Measurements from ENCODE around the gene FREM1.

Gene FREM1

DNA sequence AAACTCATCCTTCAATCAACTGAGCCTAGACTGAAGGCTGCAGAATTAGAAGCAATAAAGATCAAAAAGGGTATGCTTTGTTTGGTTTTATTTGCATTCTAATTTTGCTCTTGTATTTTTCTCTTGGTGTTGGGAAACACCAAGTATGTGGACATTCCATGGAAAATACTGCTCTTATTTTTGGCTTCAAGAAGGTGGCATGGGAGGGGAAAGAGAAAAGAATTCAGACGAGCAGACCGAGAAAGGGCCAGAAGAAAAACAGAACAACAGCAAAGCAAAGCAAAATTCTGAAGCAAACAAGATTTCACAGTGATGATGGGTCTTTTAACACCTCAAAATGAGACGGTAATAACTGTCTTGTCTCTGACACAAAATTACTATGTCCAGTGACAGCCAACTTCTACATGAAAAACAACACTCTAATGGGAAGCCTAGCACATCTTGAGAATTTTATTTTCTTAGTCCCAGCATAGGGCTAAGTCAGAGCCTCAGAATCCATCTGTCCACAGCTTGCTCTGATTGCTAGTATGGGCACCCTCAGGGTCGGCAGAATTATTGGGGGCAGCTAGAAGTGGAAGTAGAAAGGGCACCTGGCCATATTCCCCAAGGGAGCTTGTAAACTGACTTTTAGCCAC, 26.8 kb downstream of the FREM1 start (continued):
- no peak for TF ChIP-seq ZNF70 (CRISPR knock-in tag; IDR thresholded peaks at IDR 0.05)
- TF ChIP-seq ARNTL (CRISPR knock-in tag; IDR thresholded peaks at IDR 0.05; ENCODE audit: borderline replicate concordance, low read depth): no peak
- no peak for TF ChIP-seq ISL1 (CRISPR knock-in tag; IDR thresholded peaks at IDR 0.05)
- no peak for TF ChIP-seq ZFP3 (CRISPR knock-in tag; IDR thresholded peaks at IDR 0.05)
- TF ChIP-seq CSDC2 (CRISPR knock-in tag; IDR thresholded peaks at IDR 0.05): no peak
- no peak for TF ChIP-seq GLIS3 (CRISPR knock-in tag; IDR thresholded peaks at IDR 0.05)

DNA sequence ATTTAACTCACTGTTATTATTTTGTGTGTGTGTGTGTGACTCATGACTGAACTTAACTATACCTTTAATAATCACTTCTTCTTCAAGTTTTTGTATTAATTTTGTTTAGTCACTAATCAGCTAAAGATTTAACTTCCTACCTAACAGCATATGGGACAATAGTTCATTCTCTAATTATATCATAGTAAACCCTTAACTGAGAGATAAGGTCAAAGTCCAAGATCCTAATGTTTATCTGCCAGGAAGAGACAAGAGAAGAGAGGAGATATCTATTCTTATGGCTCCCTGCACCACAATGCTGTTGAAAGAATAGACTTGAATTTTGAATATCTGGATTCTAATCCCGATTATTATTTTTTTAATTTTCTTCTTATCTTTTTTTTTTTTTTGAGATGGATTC, 28.1 kb downstream of the FREM1 start:
- no peak for ATAC-seq

DNA sequence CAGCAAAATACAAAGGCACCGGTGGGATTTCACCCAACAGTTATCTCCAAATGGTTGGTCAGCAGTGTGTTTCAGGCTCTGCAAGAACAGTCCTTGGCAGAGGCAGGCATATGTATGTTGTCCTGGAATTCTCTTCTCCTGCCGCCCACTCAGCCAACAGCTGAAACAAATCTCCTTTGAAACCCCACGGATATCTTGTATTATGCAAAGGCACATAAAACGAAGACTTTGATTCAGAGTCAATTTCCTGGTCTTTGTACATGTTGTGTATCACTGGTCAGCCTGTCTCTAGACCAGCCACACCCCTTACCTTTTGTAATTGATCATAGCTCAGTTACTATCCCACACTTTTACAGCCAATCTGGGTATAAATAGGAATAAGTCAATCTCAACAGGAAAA, 29.2 kb downstream of the FREM1 start:
- no peak for ATAC-seq
- TF ChIP-seq BACH2 (CRISPR knock-in tag; IDR thresholded peaks at IDR 0.05; ENCODE audit: borderline replicate concordance) (no peak), TOX (CRISPR knock-in tag; IDR thresholded peaks at IDR 0.05; ENCODE audit: borderline replicate concordance) (no peak), RARB (CRISPR knock-in tag; IDR thresholded peaks at IDR 0.05) (no peak)

More for the DNA sequence above, 28.1 kb downstream of the FREM1 start:
- TF ChIP-seq ISL1 (CRISPR knock-in tag; IDR thresholded peaks at IDR 0.05) (no peak), ZNF8 (CRISPR knock-in tag; IDR thresholded peaks at IDR 0.05) (no peak), ZFP30 (CRISPR knock-in tag; IDR thresholded peaks at IDR 0.05) (no peak), CSDC2 (CRISPR knock-in tag; IDR thresholded peaks at IDR 0.05) (no peak), SNAI2 (CRISPR knock-in tag; IDR thresholded peaks at IDR 0.05) (no peak), GLIS3 (CRISPR knock-in tag; IDR thresholded peaks at IDR 0.05) (no peak), PPARA (CRISPR knock-in tag; IDR thresholded peaks at IDR 0.05; ENCODE audit: borderline replicate concordance) (no peak), OSR1 (CRISPR knock-in tag; IDR thresholded peaks at IDR 0.05) (no peak), ZNF565 (CRISPR knock-in tag; conservative IDR thresholded peaks at IDR 0.05; ENCODE audit: low read depth) (no peak), ZFP3 (CRISPR knock-in tag; IDR thresholded peaks at IDR 0.05) (no peak), ESRRG (CRISPR knock-in tag; IDR thresholded peaks at IDR 0.05) (no peak), ZC3H10 (CRISPR knock-in tag; IDR thresholded peaks at IDR 0.05) (no peak), TCF4 (CRISPR knock-in tag; IDR thresholded peaks at IDR 0.05; ENCODE audit: borderline replicate concordance) (no peak), TOX (CRISPR knock-in tag; IDR thresholded peaks at IDR 0.05; ENCODE audit: borderline replicate concordance) (no peak)
- TF ChIP-seq, protein P1, sequence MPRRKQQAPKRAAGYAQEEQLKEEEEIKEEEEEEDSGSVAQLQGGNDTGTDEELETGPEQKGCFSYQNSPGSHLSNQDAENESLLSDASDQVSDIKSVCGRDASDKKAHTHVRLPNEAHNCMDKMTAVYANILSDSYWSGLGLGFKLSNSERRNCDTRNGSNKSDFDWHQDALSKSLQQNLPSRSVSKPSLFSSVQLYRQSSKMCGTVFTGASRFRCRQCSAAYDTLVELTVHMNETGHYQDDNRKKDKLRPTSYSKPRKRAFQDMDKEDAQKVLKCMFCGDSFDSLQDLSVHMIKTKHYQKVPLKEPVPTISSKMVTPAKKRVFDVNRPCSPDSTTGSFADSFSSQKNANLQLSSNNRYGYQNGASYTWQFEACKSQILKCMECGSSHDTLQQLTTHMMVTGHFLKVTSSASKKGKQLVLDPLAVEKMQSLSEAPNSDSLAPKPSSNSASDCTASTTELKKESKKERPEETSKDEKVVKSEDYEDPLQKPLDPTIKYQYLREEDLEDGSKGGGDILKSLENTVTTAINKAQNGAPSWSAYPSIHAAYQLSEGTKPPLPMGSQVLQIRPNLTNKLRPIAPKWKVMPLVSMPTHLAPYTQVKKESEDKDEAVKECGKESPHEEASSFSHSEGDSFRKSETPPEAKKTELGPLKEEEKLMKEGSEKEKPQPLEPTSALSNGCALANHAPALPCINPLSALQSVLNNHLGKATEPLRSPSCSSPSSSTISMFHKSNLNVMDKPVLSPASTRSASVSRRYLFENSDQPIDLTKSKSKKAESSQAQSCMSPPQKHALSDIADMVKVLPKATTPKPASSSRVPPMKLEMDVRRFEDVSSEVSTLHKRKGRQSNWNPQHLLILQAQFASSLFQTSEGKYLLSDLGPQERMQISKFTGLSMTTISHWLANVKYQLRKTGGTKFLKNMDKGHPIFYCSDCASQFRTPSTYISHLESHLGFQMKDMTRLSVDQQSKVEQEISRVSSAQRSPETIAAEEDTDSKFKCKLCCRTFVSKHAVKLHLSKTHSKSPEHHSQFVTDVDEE (CRISPR knock-in tag; IDR thresholded peaks at IDR 0.05): no peak
- TF ChIP-seq, protein P2, sequence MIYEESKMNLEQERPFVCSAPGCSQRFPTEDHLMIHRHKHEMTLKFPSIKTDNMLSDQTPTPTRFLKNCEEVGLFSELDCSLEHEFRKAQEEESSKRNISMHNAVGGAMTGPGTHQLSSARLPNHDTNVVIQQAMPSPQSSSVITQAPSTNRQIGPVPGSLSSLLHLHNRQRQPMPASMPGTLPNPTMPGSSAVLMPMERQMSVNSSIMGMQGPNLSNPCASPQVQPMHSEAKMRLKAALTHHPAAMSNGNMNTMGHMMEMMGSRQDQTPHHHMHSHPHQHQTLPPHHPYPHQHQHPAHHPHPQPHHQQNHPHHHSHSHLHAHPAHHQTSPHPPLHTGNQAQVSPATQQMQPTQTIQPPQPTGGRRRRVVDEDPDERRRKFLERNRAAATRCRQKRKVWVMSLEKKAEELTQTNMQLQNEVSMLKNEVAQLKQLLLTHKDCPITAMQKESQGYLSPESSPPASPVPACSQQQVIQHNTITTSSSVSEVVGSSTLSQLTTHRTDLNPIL (CRISPR knock-in tag; IDR thresholded peaks at IDR 0.05; ENCODE audit: low read depth): no peak
- TF ChIP-seq, protein P3, sequence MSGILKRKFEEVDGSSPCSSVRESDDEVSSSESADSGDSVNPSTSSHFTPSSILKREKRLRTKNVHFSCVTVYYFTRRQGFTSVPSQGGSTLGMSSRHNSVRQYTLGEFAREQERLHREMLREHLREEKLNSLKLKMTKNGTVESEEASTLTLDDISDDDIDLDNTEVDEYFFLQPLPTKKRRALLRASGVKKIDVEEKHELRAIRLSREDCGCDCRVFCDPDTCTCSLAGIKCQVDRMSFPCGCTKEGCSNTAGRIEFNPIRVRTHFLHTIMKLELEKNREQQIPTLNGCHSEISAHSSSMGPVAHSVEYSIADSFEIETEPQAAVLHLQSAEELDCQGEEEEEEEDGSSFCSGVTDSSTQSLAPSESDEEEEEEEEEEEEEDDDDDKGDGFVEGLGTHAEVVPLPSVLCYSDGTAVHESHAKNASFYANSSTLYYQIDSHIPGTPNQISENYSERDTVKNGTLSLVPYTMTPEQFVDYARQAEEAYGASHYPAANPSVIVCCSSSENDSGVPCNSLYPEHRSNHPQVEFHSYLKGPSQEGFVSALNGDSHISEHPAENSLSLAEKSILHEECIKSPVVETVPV (CRISPR knock-in tag; IDR thresholded peaks at IDR 0.05): no peak
- TF ChIP-seq, protein P4, sequence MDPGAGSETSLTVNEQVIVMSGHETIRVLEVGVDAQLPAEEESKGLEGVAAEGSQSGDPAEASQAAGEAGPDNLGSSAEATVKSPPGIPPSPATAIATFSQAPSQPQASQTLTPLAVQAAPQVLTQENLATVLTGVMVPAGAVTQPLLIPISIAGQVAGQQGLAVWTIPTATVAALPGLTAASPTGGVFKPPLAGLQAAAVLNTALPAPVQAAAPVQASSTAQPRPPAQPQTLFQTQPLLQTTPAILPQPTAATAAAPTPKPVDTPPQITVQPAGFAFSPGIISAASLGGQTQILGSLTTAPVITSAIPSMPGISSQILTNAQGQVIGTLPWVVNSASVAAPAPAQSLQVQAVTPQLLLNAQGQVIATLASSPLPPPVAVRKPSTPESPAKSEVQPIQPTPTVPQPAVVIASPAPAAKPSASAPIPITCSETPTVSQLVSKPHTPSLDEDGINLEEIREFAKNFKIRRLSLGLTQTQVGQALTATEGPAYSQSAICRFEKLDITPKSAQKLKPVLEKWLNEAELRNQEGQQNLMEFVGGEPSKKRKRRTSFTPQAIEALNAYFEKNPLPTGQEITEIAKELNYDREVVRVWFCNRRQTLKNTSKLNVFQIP (CRISPR knock-in tag; IDR thresholded peaks at IDR 0.05; ENCODE audit: borderline replicate concordance, low read depth): no peak

DNA sequence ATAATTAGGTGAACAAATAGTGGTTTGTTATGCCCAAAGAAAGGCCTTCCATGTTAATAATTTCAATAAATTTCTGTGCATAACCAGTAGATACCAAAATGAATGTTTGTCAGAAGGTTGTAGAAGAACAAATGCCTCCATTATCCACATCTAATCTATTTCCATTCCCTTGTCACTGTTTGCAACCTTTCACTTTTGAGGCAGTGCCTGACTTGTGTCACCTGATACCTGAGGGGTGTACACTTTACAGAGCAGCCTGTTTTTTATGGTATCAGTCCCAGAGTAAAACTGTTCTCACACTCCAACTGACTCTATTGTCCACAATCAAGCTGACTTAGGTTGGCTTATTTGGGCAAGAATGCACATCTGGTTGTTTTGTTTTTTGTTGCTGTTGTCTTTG, 40.1 kb downstream of the FREM1 start:
- ATAC-seq: no peak
- TF ChIP-seq ISL1 (CRISPR knock-in tag; IDR thresholded peaks at IDR 0.05): no peak
- TF ChIP-seq ZFP3 (CRISPR knock-in tag; IDR thresholded peaks at IDR 0.05): no peak
- no peak for TF ChIP-seq PPARA (CRISPR knock-in tag; IDR thresholded peaks at IDR 0.05; ENCODE audit: borderline replicate concordance)
- TF ChIP-seq ZNF70 (CRISPR knock-in tag; IDR thresholded peaks at IDR 0.05): no peak
- TF ChIP-seq, protein P3 (CRISPR knock-in tag; IDR thresholded peaks at IDR 0.05): no peak
- no peak for TF ChIP-seq SNAI2 (CRISPR knock-in tag; IDR thresholded peaks at IDR 0.05)
- TF ChIP-seq CSDC2 (CRISPR knock-in tag; IDR thresholded peaks at IDR 0.05): no peak
- no peak for TF ChIP-seq TCF4 (CRISPR knock-in tag; IDR thresholded peaks at IDR 0.05; ENCODE audit: borderline replicate concordance)
- TF ChIP-seq, protein P4 (CRISPR knock-in tag; IDR thresholded peaks at IDR 0.05; ENCODE audit: borderline replicate concordance, low read depth): no peak

All from SK-N-SH treated with all-trans-retinoic acid at 6 μM for 48 hours (cell line).